H1 (cell line): Measurements from ENCODE around the gene NUAK1. TPM values are rescaled to one million over a fixed set of nuclear protein-coding genes. Genes with fewer than 3 reads are reported as not detected.

ENCODE experiments used
- GABPA ChIP-seq: IDR thresholded peaks from 2 replicates; pipeline ENCODE4 v1.6.1; 2011; ENCODE audit warnings: mild to moderate bottlenecking, low read length, moderate library complexity, borderline replicate concordance; ENCODE audit not compliant: insufficient read depth
- GTF2F1 ChIP-seq: IDR thresholded peaks from 2 replicates; pipeline ENCODE4 v1.6.1; 2012; ENCODE audit warnings: low read depth, low read length, improper control_type of control experiment, borderline replicate concordance
- NANOG ChIP-seq: IDR thresholded peaks from 2 replicates; pipeline ENCODE4 v1.6.1; 2011; ENCODE audit warnings: low read length, low read depth, mild to moderate bottlenecking, inconsistent platforms; ENCODE audit not compliant: insufficient read depth, poor library complexity, severe bottlenecking
- POLR2A ChIP-seq, 2 experiments: IDR thresholded peaks; 1 replicate in 1 of 2; 2 replicates in 1 of 2; pipeline ENCODE4 v1.6.1; 2011; ENCODE audit warnings: low read depth in 2 of 2, low read length in 2 of 2, mild to moderate bottlenecking in 2 of 2; ENCODE audit errors: control extremely low read depth in 1 of 2
- POU5F1 ChIP-seq: IDR thresholded peaks from 2 replicates; pipeline ENCODE4 v1.6.1; 2011; ENCODE audit warnings: low read depth, mild to moderate bottlenecking, low read length, moderate library complexity
- RFX5 ChIP-seq: IDR thresholded peaks from 2 replicates; pipeline ENCODE4 v1.6.1; 2011; ENCODE audit warnings: low read depth, low read length, improper control_type of control experiment, borderline replicate concordance
- SAP30 ChIP-seq: fragments of 300-600 bp; sonication (generic); IDR thresholded peaks from 2 replicates; pipeline ENCODE4 v1.7.1; 2012; ENCODE audit warnings: low read length, moderate library complexity, mild to moderate bottlenecking, inconsistent platforms; ENCODE audit not compliant: insufficient read depth, insufficient replicate concordance
- TAF1 ChIP-seq: IDR thresholded peaks from 2 replicates; pipeline ENCODE4 v1.6.1; 2011; ENCODE audit warnings: mild to moderate bottlenecking, low read depth, low read length
- YY1 ChIP-seq: IDR thresholded peaks from 2 replicates; pipeline ENCODE4 v1.6.1; 2011; ENCODE audit warnings: low read depth, mild to moderate bottlenecking, low read length
- polyA plus RNA-seq, 7 experiments: library from polyadenylated mRNA; depleted of rRNA in 3 of 7; stranded (reverse) in 5 of 7; unstranded in 2 of 7; fragments of >200 nt in 5 of 7; fragments of 200-250 nt in 2 of 7; gene quantifications; 1 replicate in 5 of 7; 2 replicates in 1 of 7; 4 replicates in 1 of 7; pipeline versions ENCODE4 v1.2.1 to v1.2.3, GENCODE V29; 2011 to 2013; ENCODE audit warnings: missing spikeins in 2 of 7, mixed read lengths in 2 of 7
- total RNA-seq: library from RNA; stranded (reverse); fragmentation: NEBNext Ultra II Directional; extraction: Animal tissue kit (Norgen Biotek cat#: 25700); gene quantifications from 2 replicates; pipeline ENCODE4 v1.2.1, GENCODE V29; 2021

NUAK1 gene
- total and polyA plus RNA-seq, 2 of the 8 experiments (the other 6 are each of a cell fraction or from before 2014, with no cell fraction given), result 6.7 to 18.2 TPM

GRCh38 chr12:106141452-106141851 is 2.7 kb upstream of the NUAK1 start (continued):
- no peak for TF ChIP-seq RFX5
- no peak for TF ChIP-seq YY1
- no peak for TF ChIP-seq POU5F1
- no peak for TF ChIP-seq TAF1
- no peak for TF ChIP-seq GTF2F1
- TF ChIP-seq POLR2A (IDR thresholded peaks at IDR 0.05; ENCODE audit: control extremely low read depth in 1 of 2, low read depth in 2 of 2, low read length in 2 of 2), result no peak
- no peak for TF ChIP-seq SAP30
- TF ChIP-seq NANOG, result no peak
- no peak for TF ChIP-seq GABPA
